ENCODE results near the gene CBR3.

The CBR3 gene

DNA sequence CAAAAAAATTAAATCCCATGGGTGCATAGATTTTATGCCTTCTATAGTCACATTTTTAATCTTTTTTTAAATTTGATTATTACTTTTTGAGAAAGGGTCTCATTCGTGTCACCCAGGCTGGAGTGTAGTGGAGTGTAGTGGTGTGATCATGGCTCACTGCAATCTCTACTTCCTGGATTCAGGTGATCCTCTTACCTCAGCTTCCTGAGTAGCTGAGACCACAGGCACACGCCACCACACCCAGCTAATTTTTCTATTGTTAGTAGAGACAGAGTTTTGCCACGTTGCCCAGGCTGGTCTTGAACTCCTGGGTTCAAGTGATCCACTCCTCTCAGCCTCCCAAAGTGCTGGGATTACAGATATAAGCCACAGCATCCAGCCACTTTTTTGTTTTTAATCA, 10.4 kb downstream of the CBR3 start:
- H2AFZ ChIP-seq (ENCODE audit: low read length): no peak overlapping the region
- peaks cover 6% of the 10 kb centered on the region for H3K4me1 ChIP-seq (ENCODE audit: insufficient read depth, low read length, poor library complexity, severe bottlenecking)
- no peaks in the 10 kb centered on the region for H3F3A ChIP-seq (ENCODE audit: low read depth)
- no peaks in the 10 kb centered on the region for H3K79me2 ChIP-seq (ENCODE audit: insufficient read depth, low read length)
- no peaks in the 10 kb centered on the region for H3K36me3 ChIP-seq (ENCODE audit: insufficient read depth, low read length)
- no peak overlapping the region for H3K4me2 ChIP-seq (ENCODE audit: low read depth, low read length, poor library complexity, severe bottlenecking)
- H3K4me3 ChIP-seq (ENCODE audit: low read length, poor library complexity, severe bottlenecking): no peak overlapping the region
- H3K9ac ChIP-seq (ENCODE audit: low read depth, low read length, poor library complexity, severe bottlenecking): no peak overlapping the region
- TF ChIP-seq, protein P1, sequence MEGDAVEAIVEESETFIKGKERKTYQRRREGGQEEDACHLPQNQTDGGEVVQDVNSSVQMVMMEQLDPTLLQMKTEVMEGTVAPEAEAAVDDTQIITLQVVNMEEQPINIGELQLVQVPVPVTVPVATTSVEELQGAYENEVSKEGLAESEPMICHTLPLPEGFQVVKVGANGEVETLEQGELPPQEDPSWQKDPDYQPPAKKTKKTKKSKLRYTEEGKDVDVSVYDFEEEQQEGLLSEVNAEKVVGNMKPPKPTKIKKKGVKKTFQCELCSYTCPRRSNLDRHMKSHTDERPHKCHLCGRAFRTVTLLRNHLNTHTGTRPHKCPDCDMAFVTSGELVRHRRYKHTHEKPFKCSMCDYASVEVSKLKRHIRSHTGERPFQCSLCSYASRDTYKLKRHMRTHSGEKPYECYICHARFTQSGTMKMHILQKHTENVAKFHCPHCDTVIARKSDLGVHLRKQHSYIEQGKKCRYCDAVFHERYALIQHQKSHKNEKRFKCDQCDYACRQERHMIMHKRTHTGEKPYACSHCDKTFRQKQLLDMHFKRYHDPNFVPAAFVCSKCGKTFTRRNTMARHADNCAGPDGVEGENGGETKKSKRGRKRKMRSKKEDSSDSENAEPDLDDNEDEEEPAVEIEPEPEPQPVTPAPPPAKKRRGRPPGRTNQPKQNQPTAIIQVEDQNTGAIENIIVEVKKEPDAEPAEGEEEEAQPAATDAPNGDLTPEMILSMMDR (conservative IDR thresholded peaks at IDR 0.05; ENCODE audit: low read length): no peak
- TF ChIP-seq EZH2phosphoT487 (IDR thresholded peaks at IDR 0.05; ENCODE audit: borderline replicate concordance): no peak
- H3K27me3 ChIP-seq (ENCODE audit: insufficient read depth, low read length, poor library complexity, severe bottlenecking): no peaks in the 10 kb centered on the region
- no peaks in the 10 kb centered on the region for H3K9me3 ChIP-seq (ENCODE audit: insufficient read depth, low read depth, low read length)
- H4K20me1 ChIP-seq (ENCODE audit: insufficient read depth, low read length, poor library complexity, severe bottlenecking): no peaks in the 10 kb centered on the region
- no peaks in the 10 kb centered on the region for H3K9me2 ChIP-seq (replicated peaks; ENCODE audit: low read depth, low read length)

DNA sequence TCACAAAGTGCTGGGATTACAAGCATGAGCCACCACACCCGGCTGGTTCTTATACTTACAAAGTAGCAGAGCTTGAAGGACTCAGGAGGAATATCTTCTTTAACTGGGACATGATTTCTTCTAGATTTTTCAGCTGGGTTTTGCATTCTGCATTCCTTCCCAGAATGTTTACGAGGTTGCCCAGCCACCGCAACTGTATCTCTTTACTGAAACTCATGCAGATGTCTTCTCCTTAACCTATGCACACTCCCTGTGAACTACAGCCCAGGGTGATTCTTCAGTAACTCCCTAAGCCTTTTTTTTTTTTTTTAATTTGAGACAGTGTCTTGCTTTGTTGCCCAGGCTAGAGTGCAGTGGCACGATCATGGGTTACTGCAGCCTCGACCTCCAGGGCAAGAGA, 13.0 kb downstream of the CBR3 start:
- no peak overlapping the region for H3K4me2 ChIP-seq (ENCODE audit: low read depth, low read length, poor library complexity, severe bottlenecking)
- no peak for TF ChIP-seq EZH2phosphoT487 (IDR thresholded peaks at IDR 0.05; ENCODE audit: borderline replicate concordance)
- TF ChIP-seq, protein P1 (conservative IDR thresholded peaks at IDR 0.05; ENCODE audit: low read length): no peak
- H3K4me3 ChIP-seq (ENCODE audit: low read length, poor library complexity, severe bottlenecking): no peak overlapping the region
- no peaks in the 10 kb centered on the region for H3K27me3 ChIP-seq (ENCODE audit: insufficient read depth, low read length, poor library complexity, severe bottlenecking)
- H3K9ac ChIP-seq (ENCODE audit: low read depth, low read length, poor library complexity, severe bottlenecking): no peak overlapping the region
- no peaks in the 10 kb centered on the region for H3K9me3 ChIP-seq (ENCODE audit: insufficient read depth, low read depth, low read length)
- no peaks in the 10 kb centered on the region for H3K9me2 ChIP-seq (replicated peaks; ENCODE audit: low read depth, low read length)
- H3K36me3 ChIP-seq (ENCODE audit: insufficient read depth, low read length): no peaks in the 10 kb centered on the region
- H4K20me1 ChIP-seq (ENCODE audit: insufficient read depth, low read length, poor library complexity, severe bottlenecking): no peaks in the 10 kb centered on the region
- no peak overlapping the region for H2AFZ ChIP-seq (ENCODE audit: low read length)
- H3K4me1 ChIP-seq (ENCODE audit: insufficient read depth, low read length, poor library complexity, severe bottlenecking): peaks cover 14% of the 10 kb centered on the region
- no peaks in the 10 kb centered on the region for H3K79me2 ChIP-seq (ENCODE audit: insufficient read depth, low read length)
- no peaks in the 10 kb centered on the region for H3F3A ChIP-seq (ENCODE audit: low read depth)

DNA sequence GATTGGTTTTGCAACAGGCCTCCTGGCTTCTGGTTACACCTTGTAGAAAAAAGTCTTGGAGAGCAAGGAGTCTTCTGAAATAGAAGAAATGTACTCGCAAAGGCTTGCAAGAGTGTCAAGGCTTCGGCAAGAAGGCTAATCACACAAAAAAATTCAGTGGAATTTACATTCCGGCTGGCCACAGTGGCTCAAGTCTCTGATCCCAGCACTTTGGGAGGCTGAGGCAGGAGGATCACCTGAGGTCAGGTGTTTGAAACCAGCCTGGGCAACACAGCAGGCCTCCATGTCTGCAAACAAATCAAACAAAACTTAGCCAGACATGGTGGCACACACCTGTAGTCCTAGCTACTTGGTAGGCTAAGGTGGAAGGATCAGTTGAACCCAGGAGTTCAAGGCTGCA, 14.0 kb downstream of the CBR3 start:
- Histone ChIP-seq H3K27me3 (ENCODE audit: insufficient read depth, low read length, poor library complexity, severe bottlenecking) (no peaks in the 10 kb centered on the region), H3K36me3 (ENCODE audit: insufficient read depth, low read length) (no peaks in the 10 kb centered on the region), H3K9me2 (replicated peaks; ENCODE audit: low read depth, low read length) (no peaks in the 10 kb centered on the region), H4K20me1 (ENCODE audit: insufficient read depth, low read length, poor library complexity, severe bottlenecking) (no peaks in the 10 kb centered on the region), H2AFZ (ENCODE audit: low read length) (no peak overlapping the region), H3K4me3 (ENCODE audit: low read length, poor library complexity, severe bottlenecking) (no peak overlapping the region), H3K79me2 (ENCODE audit: insufficient read depth, low read length) (no peaks in the 10 kb centered on the region), H3F3A (ENCODE audit: low read depth) (no peaks in the 10 kb centered on the region), H3K9me3 (ENCODE audit: insufficient read depth, low read depth, low read length) (no peaks in the 10 kb centered on the region), H3K4me2 (ENCODE audit: low read depth, low read length, poor library complexity, severe bottlenecking) (no peak overlapping the region), H3K4me1 (ENCODE audit: insufficient read depth, low read length, poor library complexity, severe bottlenecking) (peaks cover 14% of the 10 kb centered on the region), H3K9ac (ENCODE audit: low read depth, low read length, poor library complexity, severe bottlenecking) (no peak overlapping the region)
- TF ChIP-seq EZH2phosphoT487 (IDR thresholded peaks at IDR 0.05; ENCODE audit: borderline replicate concordance): no peak
- TF ChIP-seq, protein P1 (conservative IDR thresholded peaks at IDR 0.05; ENCODE audit: low read length): no peak

Data from Loucy (cell line).